HG02885 (cell line): ENCODE measurements around the gene ICA1L.

Source experiments
- ATAC-seq: cut with Tn5 transposase; IDR thresholded peaks from one replicate; pipeline ENCODE4 v1.9.1; 2021; ENCODE audit warnings: mild to moderate bottlenecking; ENCODE audit not compliant: unreplicated experiment, poor library complexity

The ICA1L gene

DNA sequence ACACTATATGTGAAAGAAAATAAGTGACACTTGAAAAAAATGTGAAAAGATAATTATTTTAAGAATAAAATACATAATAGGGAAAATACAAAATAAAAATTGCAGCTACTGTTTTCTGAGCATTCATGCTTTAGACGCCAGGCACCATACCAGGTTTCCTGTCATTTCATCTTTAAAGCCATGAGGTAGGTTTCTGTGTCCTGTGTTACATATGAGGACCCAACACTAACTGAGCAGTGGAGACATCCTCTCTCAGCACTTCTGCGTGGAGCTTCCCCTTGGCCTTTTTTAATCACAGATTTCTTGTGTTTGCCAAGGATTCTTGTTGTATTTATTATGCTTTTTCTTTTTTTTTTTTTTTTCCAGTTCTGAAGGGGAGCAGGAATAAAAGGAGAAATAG lies 119.5 kb downstream of the ICA1L start:
- ATAC-seq, result no peak

DNA sequence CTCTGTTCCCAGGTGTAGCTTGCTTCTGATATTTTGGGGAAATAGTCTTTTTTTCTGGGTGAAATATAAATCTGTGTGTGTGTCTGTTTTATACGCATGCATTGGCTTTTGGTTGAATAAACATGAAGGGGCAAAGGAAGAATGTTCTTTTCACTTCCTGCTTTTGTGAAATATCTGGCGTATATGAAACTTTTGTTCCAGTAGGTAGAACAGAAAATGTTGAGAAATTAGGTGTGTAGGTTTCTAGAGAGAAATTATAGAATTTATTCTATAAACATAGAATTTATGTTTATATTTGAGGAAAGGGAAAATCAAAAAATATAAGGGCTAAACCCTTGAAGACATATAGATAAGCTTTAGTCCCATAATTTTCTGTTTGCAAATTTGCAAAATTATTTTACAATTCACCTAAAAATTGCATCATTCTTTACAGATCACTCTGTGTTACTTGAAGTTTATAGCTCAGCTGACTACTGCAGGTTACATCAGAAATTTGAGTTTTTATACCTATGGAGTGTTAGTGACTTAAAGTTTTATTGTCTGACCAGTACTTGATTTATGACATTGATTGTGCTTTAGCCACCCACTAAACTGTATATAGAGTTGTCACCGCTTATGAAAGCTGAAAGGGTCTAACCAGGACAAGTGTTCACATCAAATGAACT lies 120.7 kb downstream of the ICA1L start:
- no peak for ATAC-seq

- no peak for ATAC-seq
Observed at GRCh38 chr2:202749477-202749876, 122.1 kb downstream of the ICA1L start.

DNA sequence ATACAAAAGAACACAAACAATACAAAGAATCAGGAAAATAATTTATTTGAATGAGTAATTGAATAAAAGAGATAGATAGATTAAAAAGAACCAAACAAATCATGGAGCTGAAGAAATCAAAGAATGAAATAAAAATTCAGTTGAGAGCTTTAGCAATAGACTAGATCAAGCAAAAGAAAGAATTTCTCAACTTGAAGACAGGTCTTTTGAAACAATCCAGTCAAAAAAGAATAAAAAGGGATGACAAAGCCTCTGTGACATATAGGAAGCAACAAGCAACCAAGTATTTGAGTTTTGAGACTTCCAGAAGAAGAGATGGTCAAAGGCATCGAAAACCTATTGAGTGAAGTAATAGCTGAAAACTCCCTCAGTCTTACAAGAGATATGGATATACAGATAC lies 128.0 kb downstream of the ICA1L start:
- ATAC-seq, result no peak

DNA sequence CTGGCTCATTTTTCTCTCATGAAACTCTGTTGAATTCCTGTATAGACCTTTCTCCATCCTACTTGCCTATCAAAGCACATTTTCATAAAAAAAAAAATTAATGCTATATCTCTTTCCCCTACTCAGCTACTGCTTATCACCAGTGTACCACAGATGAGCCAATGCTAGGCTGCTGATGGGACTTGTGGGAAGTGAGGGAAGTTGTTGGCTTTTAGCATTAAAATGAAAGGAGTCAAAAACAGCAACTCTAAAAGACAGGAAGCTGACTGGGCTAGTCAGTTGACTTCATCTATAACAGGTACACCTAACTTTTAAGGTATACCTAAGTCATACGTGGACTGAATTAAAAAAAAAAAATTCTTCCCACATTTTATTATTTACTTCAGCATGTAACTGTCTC lies 134.7 kb downstream of the ICA1L start:
- no peak for ATAC-seq

- no peak for ATAC-seq
Observed at GRCh38 chr2:202726070-202726469, 145.5 kb downstream of the ICA1L start.

DNA sequence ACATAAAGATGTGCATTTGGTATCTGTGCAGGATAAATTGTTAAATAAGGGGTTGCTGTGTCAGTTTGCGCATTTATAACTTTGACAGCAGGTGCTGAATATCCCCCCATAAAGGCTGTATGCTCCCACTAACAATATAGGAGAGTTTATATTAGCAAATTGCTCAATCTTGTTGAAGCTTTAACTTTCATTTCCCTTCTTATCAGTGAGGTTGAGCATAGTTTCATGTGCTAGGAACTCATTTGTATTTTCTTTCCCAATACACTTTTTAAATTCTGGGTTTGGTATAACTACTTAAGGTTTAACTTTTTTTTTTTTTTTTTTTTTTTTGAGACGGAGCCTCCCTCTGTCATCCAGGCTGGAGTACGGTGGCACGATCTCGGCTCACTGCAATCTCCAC lies 147.8 kb downstream of the ICA1L start:
- ATAC-seq, result no peak
